Left lung (tissue), 10 donors: ENCODE data around the gene GBP5. TPM values are rescaled to one million over a fixed set of nuclear protein-coding genes. Genes with fewer than 3 reads are reported as not detected.

Source experiments
- ATAC-seq: fragments of 200-7000 bp; cut with Tn5 transposase; one replicate; pipeline ENCODE4 v1.9.1; 2020; ENCODE audit warnings: moderate library complexity
- DNase-seq, 4 donors: peaks; one replicate each; pipeline ENCODE4 v3.0.0-alpha.2; 2013 to 2020
- H3K27ac ChIP-seq, 2 donors: fragments of 200-600 bp; sonication (generic) in 1 of 2; one replicate each; pipeline versions ENCODE4 v1.5.0 to v1.8.0; 2020 to 2021
- H3K27me3 ChIP-seq, 2 donors: fragments of 200-600 bp; sonication (generic) in 1 of 2; one replicate each; pipeline versions ENCODE4 v1.5.0 to v1.8.0; 2020 to 2021
- H3K36me3 ChIP-seq, 2 donors: fragments of 200-600 bp; sonication (generic) in 1 of 2; one replicate each; pipeline versions ENCODE4 v1.5.0 to v1.8.0; 2020 to 2021
- H3K4me1 ChIP-seq, 2 donors: fragments of 200-600 bp; one replicate each; pipeline ENCODE4 v1.8.0; 2021
- H3K4me3 ChIP-seq, 2 donors: fragments of 200-600 bp; sonication (generic) in 1 of 2; one replicate each; pipeline versions ENCODE4 v1.5.0 to v1.8.0; 2020 to 2021; ENCODE audit warnings: mild to moderate bottlenecking in 1 of 2
- H3K9me3 ChIP-seq, 2 donors: fragments of 200-600 bp; sonication (generic) in 1 of 2; one replicate each; pipeline versions ENCODE4 v1.5.0 to v1.8.0; 2020 to 2021
- intact Hi-C, 2 donors: fragments of 100-400 bp; cut with DNase I; formaldehyde crosslinking; loops; one replicate each; pipeline versions ENCODE4 v1.11.2 to v1.14.2; 2022
- polyA plus RNA-seq, 6 donors: library from polyadenylated mRNA; unstranded; fragments of 120-200 nt; gene quantifications; one replicate each; pipeline ENCODE4 v1.2.1, GENCODE V29; 2013; ENCODE audit not compliant: insufficient read length in 6 of 6
- total RNA-seq, 2 donors: library from RNA; stranded (reverse); fragmentation: NEBNext Ultra II Directional; extraction: Animal tissue kit (Norgen Biotek cat#: 25700); gene quantifications; one replicate each; pipeline ENCODE4 v1.2.1, GENCODE V29; 2021
- TF ChIP-seq, protein P1 (sequence below), 2 donors: fragments of 200-600 bp; sonication (generic) in 1 of 2; IDR thresholded peaks; one replicate each; pipeline versions ENCODE4 v1.5.0 to v1.8.0; 2021; ENCODE audit warnings: antibody characterized with exemption in 2 of 2
- donor health status: DM: no; HTN: yes; CAD: no.
- donor health status: DM: no; HTN: no; CAD: no.

GBP5 gene
- total and polyA plus RNA-seq, 8 donors, result 0.55 to 17.4 (median 1.4) TPM

DNA sequence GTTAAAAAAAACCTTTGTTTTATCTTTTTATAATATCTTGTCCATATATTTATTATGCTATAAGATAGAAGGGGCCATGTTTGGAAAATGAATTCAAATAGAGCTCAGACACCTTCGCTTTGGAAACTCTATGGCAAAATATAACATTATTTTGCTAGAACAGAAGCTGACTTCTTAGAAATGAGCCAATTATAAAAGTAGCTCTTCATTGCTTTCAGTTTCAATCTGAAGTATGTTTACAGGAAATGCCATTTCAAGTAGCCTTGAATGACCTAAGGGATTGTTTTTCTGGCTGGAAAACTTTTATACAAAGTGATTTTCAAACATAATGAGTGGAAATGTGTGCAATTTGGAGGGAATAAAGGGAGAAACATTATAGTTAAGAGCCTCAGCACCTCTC lies 37.8 kb upstream of the GBP5 start:
- Histone ChIP-seq H3K4me1 (peaks cover 12 to 34% of the 10 kb centered on the region in 2 donors), H3K9me3 (peaks cover 0 to 8% of the 10 kb centered on the region in 2 donors), H3K36me3 (no peaks in the 10 kb centered on the region), H3K27me3 (no peaks in the 10 kb centered on the region), H3K27ac (peak overlapping the region; percentile 41 to 72), H3K4me3 (no peak overlapping the region)
- TF ChIP-seq, protein P1, sequence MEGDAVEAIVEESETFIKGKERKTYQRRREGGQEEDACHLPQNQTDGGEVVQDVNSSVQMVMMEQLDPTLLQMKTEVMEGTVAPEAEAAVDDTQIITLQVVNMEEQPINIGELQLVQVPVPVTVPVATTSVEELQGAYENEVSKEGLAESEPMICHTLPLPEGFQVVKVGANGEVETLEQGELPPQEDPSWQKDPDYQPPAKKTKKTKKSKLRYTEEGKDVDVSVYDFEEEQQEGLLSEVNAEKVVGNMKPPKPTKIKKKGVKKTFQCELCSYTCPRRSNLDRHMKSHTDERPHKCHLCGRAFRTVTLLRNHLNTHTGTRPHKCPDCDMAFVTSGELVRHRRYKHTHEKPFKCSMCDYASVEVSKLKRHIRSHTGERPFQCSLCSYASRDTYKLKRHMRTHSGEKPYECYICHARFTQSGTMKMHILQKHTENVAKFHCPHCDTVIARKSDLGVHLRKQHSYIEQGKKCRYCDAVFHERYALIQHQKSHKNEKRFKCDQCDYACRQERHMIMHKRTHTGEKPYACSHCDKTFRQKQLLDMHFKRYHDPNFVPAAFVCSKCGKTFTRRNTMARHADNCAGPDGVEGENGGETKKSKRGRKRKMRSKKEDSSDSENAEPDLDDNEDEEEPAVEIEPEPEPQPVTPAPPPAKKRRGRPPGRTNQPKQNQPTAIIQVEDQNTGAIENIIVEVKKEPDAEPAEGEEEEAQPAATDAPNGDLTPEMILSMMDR (IDR thresholded peaks at IDR 0.05), result no peak
- peak; percentile 73 for ATAC-seq
- intact Hi-C loops, result no loop called here
- peak in 2 of 4 donors; percentile 14 to 28 for DNase-seq

DNA sequence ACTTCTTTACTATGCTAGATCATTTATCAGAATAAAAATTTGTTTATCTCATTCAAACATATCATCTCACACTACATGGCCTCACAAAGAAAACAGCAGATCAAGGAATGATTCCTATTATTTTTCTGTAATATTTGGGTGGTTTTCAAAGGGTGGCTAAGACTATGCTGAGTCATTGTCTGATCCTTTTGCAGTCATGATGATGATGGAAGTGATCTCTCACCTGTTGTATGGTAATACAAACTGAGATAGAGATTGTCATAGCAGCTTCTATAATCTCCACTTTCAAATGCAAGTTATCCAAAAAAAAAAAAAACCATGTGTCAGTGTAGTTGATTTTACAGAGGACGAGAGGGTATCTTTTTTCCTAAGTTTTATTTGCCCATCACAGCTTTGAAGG lies 37.2 kb upstream of the GBP5 start:
- ATAC-seq (no peak), DNase-seq (no peak)
- H3K27me3 ChIP-seq, result no peaks in the 10 kb centered on the region
- peaks cover 0 to 2% of the 10 kb centered on the region in 2 donors for H3K9me3 ChIP-seq
- H3K4me1 ChIP-seq, result peaks cover 12 to 34% of the 10 kb centered on the region in 2 donors
- TF ChIP-seq, protein P1 (IDR thresholded peaks at IDR 0.05), result no peak
- H3K27ac ChIP-seq, result peak overlapping the region in 1 of 2 donors; percentile 72
- no peaks in the 10 kb centered on the region for H3K36me3 ChIP-seq
- intact Hi-C loops, result no loop called here
- no peak overlapping the region for H3K4me3 ChIP-seq

DNA sequence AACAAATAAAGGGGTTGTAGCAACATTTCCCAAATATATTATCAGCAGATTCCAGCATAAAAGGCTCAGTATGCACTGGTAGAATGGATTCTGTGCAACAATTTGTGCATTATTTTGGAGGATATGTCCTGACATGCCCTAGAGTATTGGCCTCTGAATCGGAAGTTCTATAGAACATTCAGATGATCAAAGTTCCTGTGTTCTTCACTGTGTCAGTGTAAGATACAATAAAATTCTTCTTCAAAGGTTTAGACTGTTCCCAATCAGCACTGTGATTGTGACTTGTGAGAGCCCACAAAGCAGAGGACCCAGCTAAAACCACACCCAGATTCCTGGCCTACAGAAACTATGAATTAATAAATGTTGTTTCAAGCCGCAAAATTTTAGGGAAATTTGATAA lies 33.6 kb upstream of the GBP5 start:
- TF ChIP-seq, protein P1 (IDR thresholded peaks at IDR 0.05), result no peak
- Histone ChIP-seq H3K4me3 (no peak overlapping the region), H3K27me3 (no peaks in the 10 kb centered on the region), H3K4me1 (peaks cover 7 to 16% of the 10 kb centered on the region in 2 donors), H3K27ac (no peak overlapping the region), H3K36me3 (no peaks in the 10 kb centered on the region), H3K9me3 (peaks cover 0 to 8% of the 10 kb centered on the region in 2 donors)
- ATAC-seq (no peak), DNase-seq (no peak)
- intact Hi-C loops, result no loop called here

DNA sequence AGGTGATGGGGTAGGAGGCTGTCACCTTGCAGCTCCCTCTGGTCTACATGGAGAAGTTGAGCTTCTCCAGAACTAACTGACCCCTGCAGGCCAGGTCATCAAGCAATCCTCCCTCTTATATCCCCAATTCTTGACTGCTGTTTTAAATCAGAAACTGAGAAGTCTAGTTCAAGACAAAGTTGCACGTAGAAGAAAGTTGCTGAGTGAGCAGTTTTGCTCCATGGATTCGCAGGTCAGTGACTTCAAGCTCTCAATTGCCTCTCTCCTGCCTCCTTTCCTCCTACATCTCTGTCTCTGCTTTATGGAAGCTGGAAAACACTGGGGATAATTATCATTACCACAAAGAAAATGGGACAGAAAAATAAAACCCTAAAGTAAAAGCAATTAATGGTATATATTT lies 32.8 kb upstream of the GBP5 start:
- H3K4me1 ChIP-seq, result peaks cover 3 to 9% of the 10 kb centered on the region in 2 donors
- peaks cover 0 to 8% of the 10 kb centered on the region in 2 donors for H3K9me3 ChIP-seq
- no peak overlapping the region for H3K4me3 ChIP-seq
- TF ChIP-seq, protein P1 (IDR thresholded peaks at IDR 0.05), result no peak
- intact Hi-C loops, result no loop called here
- H3K36me3 ChIP-seq, result no peaks in the 10 kb centered on the region
- no peak overlapping the region for H3K27ac ChIP-seq
- DNase-seq (no peak), ATAC-seq (no peak)
- no peaks in the 10 kb centered on the region for H3K27me3 ChIP-seq

DNA sequence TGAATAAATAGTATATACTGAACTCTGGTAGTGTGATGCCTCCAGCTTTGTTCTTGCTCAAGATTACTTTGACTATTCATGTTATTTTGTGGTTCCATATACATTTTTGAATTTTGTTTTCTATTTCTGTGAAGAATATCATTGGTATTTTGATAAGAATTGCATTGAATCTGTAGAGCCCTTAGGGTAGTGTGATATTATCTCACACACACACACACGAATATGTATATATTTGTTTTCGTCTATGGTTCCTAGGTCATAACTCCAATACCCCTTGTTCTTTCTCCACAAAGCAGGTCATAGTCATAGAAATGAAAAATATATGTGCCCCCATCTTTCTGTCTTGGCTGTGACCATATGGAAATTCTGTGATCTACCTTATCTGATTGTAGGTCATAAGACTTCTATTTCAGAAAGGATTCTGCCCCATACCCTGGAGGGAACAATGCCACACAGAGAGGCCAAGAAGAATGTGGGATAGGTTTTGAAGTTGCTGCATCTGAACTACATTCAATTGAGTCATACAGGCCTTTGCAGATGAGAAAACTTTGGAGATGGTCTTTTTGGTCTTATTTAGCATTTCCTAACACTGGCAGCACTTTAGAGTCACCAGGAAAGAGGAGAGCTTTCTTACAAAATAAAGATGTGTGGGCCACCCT lies 32.0 kb upstream of the GBP5 start:
- Histone ChIP-seq H3K27me3 (no peaks in the 10 kb centered on the region), H3K4me1 (peaks cover 0 to under 1% of the 10 kb centered on the region in 2 donors), H3K9me3 (peaks cover 0 to 8% of the 10 kb centered on the region in 2 donors), H3K36me3 (no peaks in the 10 kb centered on the region), H3K27ac (no peak overlapping the region), H3K4me3 (no peak overlapping the region)
- no peak for DNase-seq
- no peak for ATAC-seq
- TF ChIP-seq, protein P1 (IDR thresholded peaks at IDR 0.05), result no peak
- intact Hi-C loops, result no loop called here
